K562 (cell line): ENCODE results near the gene CACNA1S. TPM values are rescaled to one million over a fixed set of nuclear protein-coding genes. Genes with fewer than 3 reads are reported as not detected.

Source experiments
- ATAC-seq: fragments of 200-7000 bp; cut with Tn5 transposase; 3 replicates; pipeline ENCODE4 v1.9.1; 2020; ENCODE audit warnings: moderate library complexity
- BruUV-seq: library from RNA; stranded (reverse); fragments of 400-500 nt; replicated peaks from 2 replicates; lab custom pipeline; 2021; lab: Mats Ljungman, UMichigan
- CTCF ChIA-PET: fragments of 300-600 bp; formaldehyde crosslinking; extraction: SDS; loops from one replicate; lab custom pipeline; 2021; ENCODE audit warnings: low intra/inter-chr PET ratio; lab: Yijun Ruan, JAX
- POLR2A ChIA-PET: fragments of 300-600, 350-650 bp; sonication (Branson Sonifier 250); formaldehyde crosslinking; extraction: SDS; loops from one replicate; lab custom pipeline; 2021; ENCODE audit warnings: antibody characterized with exemption, inconsistent platforms; lab: Yijun Ruan, JAX
- DNase-seq, 4 experiments: peaks; one replicate each; pipeline versions ENCODE4 v3.0.0 to v3.0.0-alpha.2; 2011 to 2018; ENCODE audit warnings: low spot score in 3 of 4, mixed read lengths in 3 of 4; ENCODE audit errors: extremely low read depth in 1 of 4
- FAIRE-seq: peaks from 2 replicates; lab custom pipeline; 2011; peaks lifted over from hg19 to GRCh38; lab: Jason Lieb, UNC
- H2AFZ ChIP-seq: 2 replicates; pipeline ENCODE4 v1.6.0; 2011; ENCODE audit warnings: low read depth, low read length, control low read depth, inconsistent platforms
- H3K27ac ChIP-seq: fragments of 200-600 bp; 3 replicates; pipeline ENCODE4 v1.8.0; 2011; ENCODE audit warnings: low read depth, mild to moderate bottlenecking, control low read depth, inconsistent platforms, low read length, moderate library complexity, mixed read lengths; ENCODE audit errors: extremely low read depth
- H3K27me3 ChIP-seq, 2 experiments: fragments of 300-600 bp in 1 of 2; 2 replicates in 1 of 2; 3 replicates in 1 of 2; pipeline versions ENCODE4 v1.6.0 to v1.8.0; 2011; ENCODE audit warnings: inconsistent platforms in 2 of 2, low read length in 2 of 2, mild to moderate bottlenecking in 1 of 2, mixed read lengths in 1 of 2, moderate library complexity in 1 of 2; ENCODE audit not compliant: control insufficient read depth in 2 of 2, insufficient read depth in 2 of 2
- H3K36me3 ChIP-seq: fragments of 300-600 bp; 3 replicates; pipeline ENCODE4 v1.8.0; 2011; ENCODE audit warnings: mild to moderate bottlenecking, low read length, inconsistent platforms; ENCODE audit not compliant: control insufficient read depth, insufficient read depth
- H3K4me1 ChIP-seq, 2 experiments: fragments of 200-600 bp in 1 of 2; replicated peaks in 1 of 2; 2 replicates in 1 of 2; 3 replicates in 1 of 2; pipeline versions ENCODE4 v1.5.1 to v1.8.0; 2011; ENCODE audit warnings: inconsistent platforms in 2 of 2, low read length in 2 of 2, mild to moderate bottlenecking in 1 of 2, mixed read lengths in 1 of 2, moderate library complexity in 1 of 2; ENCODE audit not compliant: control insufficient read depth in 2 of 2, insufficient read depth in 2 of 2
- H3K4me2 ChIP-seq: 2 replicates; pipeline ENCODE4 v1.6.1; 2011; ENCODE audit warnings: low read length, control low read depth, inconsistent platforms, mixed read lengths; ENCODE audit not compliant: insufficient read depth
- H3K4me3 ChIP-seq: fragments of 200-600 bp; sonication (generic), shearing (Covaris generic); 2 replicates; pipeline ENCODE4 v1.5.1; 2016; ENCODE audit warnings: control low read depth, inconsistent platforms
- H3K79me2 ChIP-seq: fragments of 200-600 bp; 3 replicates; pipeline ENCODE4 v1.8.0; 2011; ENCODE audit warnings: low read length, inconsistent platforms; ENCODE audit not compliant: control insufficient read depth, insufficient read depth
- H3K9ac ChIP-seq, 2 experiments: 2 replicates each; pipeline versions ENCODE4 v1.6.0 to v1.6.1; 2011; ENCODE audit warnings: low read depth in 2 of 2, low read length in 2 of 2, control low read depth in 1 of 2, inconsistent platforms in 1 of 2, mild to moderate bottlenecking in 1 of 2, mixed read lengths in 1 of 2; ENCODE audit not compliant: insufficient read depth in 1 of 2
- H3K9me1 ChIP-seq: one replicate; pipeline ENCODE4 v1.6.0; 2011; ENCODE audit warnings: inconsistent platforms, mild to moderate bottlenecking, low read length, moderate library complexity; ENCODE audit not compliant: control insufficient read depth, insufficient read depth
- H3K9me3 ChIP-seq: replicated peaks from 2 replicates; pipeline ENCODE4 v1.5.1; 2011; ENCODE audit warnings: low read depth, low read length, inconsistent platforms; ENCODE audit not compliant: control insufficient read depth, insufficient read depth
- H4K20me1 ChIP-seq: replicated peaks from 2 replicates; pipeline ENCODE4 v1.6.1; 2011; ENCODE audit warnings: low read length, inconsistent platforms, mixed read lengths; ENCODE audit not compliant: control insufficient read depth, insufficient read depth
- JUNB ChIP-seq: fragments of 450-650 bp; formaldehyde crosslinking; conservative IDR thresholded peaks from 2 replicates; pipeline ENCODE4 v1.4.0; 2020; ENCODE audit warnings: mild to moderate bottlenecking
- NFIC ChIP-seq: fragments of 450-650 bp; IDR thresholded peaks from 2 replicates; pipeline ENCODE4 v1.6.1; 2017; ENCODE audit warnings: mild to moderate bottlenecking, inconsistent platforms
- POLR2G ChIP-seq: fragments of 200-400 bp; formaldehyde crosslinking; IDR thresholded peaks from 2 replicates; pipeline ENCODE4 v1.6.1; 2017; ENCODE audit warnings: low read depth, mild to moderate bottlenecking, antibody characterized with exemption, low read length, moderate library complexity
- YY1 ChIP-seq, 3 experiments: IDR thresholded peaks; 2 replicates each; pipeline ENCODE4 v1.6.1; 2011; ENCODE audit warnings: low read length in 2 of 3, mild to moderate bottlenecking in 2 of 3, moderate library complexity in 2 of 3, borderline replicate concordance in 1 of 3, control low read depth in 1 of 3, low read depth in 1 of 3; ENCODE audit not compliant: insufficient read depth in 3 of 3, insufficient replicate concordance in 2 of 3, control insufficient read depth in 1 of 3, insufficient read length in 1 of 3; ENCODE audit errors: extremely low read depth in 1 of 3
- WGBS: fragments of 100-300 bp; shearing (Covaris generic); methylation state at CpG from one replicate; pipeline ENCODE4 v1.1.6; 2016; ENCODE audit warnings: low coverage, mixed read lengths; ENCODE audit not compliant: insufficient coverage; ENCODE audit errors: missing lambda C conversion rate; 5-methylcytosine and 5-hydroxymethylcytosine counted together
- in situ Hi-C: fragments of 300-500 bp; cut with MboI; formaldehyde crosslinking; loops from 4 replicates; pipeline ENCODE4 v1.15.0; 2018; ENCODE audit warnings: inconsistent platforms, mixed read lengths
- intact Hi-C: fragments of 100-400 bp; cut with micrococcal nuclease; formaldehyde crosslinking; loops from 2 replicates; pipeline ENCODE4 v1.14.2; 2022
- polyA plus RNA-seq, 8 experiments: library from polyadenylated mRNA; depleted of rRNA in 4 of 8; stranded (reverse) in 5 of 8; unstranded in 3 of 8; fragments of >200 nt; fragmentation: Nextera tagmentation in 2 of 8; fragmentation: Illumina TruSeq in 1 of 8; extraction: Ambion mirVana in 2 of 8; extraction: Trizol in 1 of 8; gene quantifications; 2 replicates each; pipeline versions ENCODE4 v1.2.1 to v1.2.3, GENCODE V29; 2011 to 2014; ENCODE audit warnings: inconsistent platforms in 1 of 8, missing spikeins in 1 of 8
- total RNA-seq, 7 experiments: library from RNA; depleted of rRNA in 6 of 7; stranded (reverse); fragments of >200 nt in 6 of 7; fragmentation: Illumina TruSeq in 2 of 7; extraction: Trizol in 2 of 7; gene quantifications; 2 replicates each; pipeline versions ENCODE4 v1.2.1 to v1.2.3, GENCODE V29; 2011 to 2021; ENCODE audit warnings: low replicate concordance in 1 of 7
- TF ChIP-seq, protein P1 (sequence below), 2 experiments: fragments of 200-800 bp in 1 of 2; sonication (Bioruptor generic) in 1 of 2; sonication (generic) in 1 of 2; formaldehyde crosslinking in 1 of 2; IDR thresholded peaks in 1 of 2; conservative IDR thresholded peaks in 1 of 2; 2 replicates each; pipeline versions ENCODE4 v1.5.0 to v1.6.1; 2016 to 2020; ENCODE audit warnings: missing compliant biosample characterization in 1 of 2, missing genetic modification characterization in 1 of 2, missing genetic modification reagents in 1 of 2

Gene CACNA1S
- total and polyA plus RNA-seq, 9 of the 15 experiments (the other 6 are each of a cell fraction or from before 2014, with no cell fraction given): not detected

DNA sequence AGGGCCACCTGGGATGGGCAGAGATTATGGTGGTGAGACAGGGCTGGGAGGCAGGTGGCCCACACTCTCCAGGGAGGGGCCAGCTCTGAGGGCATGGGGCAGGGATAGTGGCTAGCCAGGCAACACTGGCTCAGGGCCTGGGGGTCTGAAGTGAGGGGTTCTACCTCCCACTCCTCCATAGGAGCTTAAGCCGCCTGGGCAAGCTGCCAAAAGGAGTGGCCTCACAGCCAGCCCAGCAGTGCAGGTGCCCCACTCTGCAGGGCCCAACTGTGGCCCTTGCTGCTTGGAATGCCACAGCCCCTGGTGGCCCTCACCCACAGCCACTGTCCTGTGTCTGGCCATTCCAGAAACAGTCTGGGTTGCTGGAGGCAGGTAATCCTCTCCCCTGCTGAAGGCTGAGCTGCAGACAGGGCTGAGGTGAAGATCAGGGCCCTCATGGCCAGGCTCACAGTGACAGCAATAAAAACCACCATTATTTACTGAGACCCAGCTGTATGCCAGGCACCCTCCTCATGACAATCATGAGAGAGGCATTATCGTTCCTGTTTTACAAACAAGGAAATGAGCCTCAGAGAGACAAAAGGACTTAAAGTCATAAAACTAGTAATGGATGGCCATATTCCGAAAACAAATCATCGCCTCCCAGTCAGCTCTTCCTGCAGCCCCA, 119.7 kb downstream of the CACNA1S start:
- WGBS: 41% methylated on average over 4 of the region's 4 CpGs
- H3K9me3 ChIP-seq: no peaks in the 10 kb centered on the region
- H3K9ac ChIP-seq: 0 out of 4 replicates have a peak overlapping the region, but pooled peaks of 1 of the 2 experiments have one; percentile 43
- DNase-seq: no peak
- in situ Hi-C loops (no loop called here), intact Hi-C loops (no loop called here)
- peaks cover 0 to 10% of the 10 kb centered on the region in 2 experiments; a peak in 1 of 5 replicates for H3K4me1 ChIP-seq
- peaks cover 2% of the 10 kb centered on the region; the same call in 1 of the 3 replicates for H3K36me3 ChIP-seq
- no peak overlapping the region for H2AFZ ChIP-seq
- H3K27ac ChIP-seq: no peak overlapping the region
- ATAC-seq: no peak; the same call in 2 of the 3 replicates
- H3K4me2 ChIP-seq: no peak overlapping the region
- FAIRE-seq: no peak
- ChIA-PET CTCF (no interaction called here), POLR2A (interaction anchor here (0.6 to 0.7 kb wide), 2 partner anchors 17 to 471 kb away, joined by 3 to 4 read pairs; no protein-coding TSS in a partner anchor)
- H3K4me3 ChIP-seq: no peak overlapping the region
- no peaks in the 10 kb centered on the region for H3K79me2 ChIP-seq
- H4K20me1 ChIP-seq: 0 out of 2 replicates have a peak, but pooled peaks cover 7% of the 10 kb centered on the region
- no peaks in the 10 kb centered on the region for H3K27me3 ChIP-seq
- no TSS peak for BruUV-seq
- H3K9me1 ChIP-seq: no peaks in the 10 kb centered on the region
- no peak for TF ChIP-seq YY1 (IDR thresholded peaks at IDR 0.05; ENCODE audit: borderline replicate concordance in 1 of 3, control insufficient read depth in 1 of 3, extremely low read depth in 1 of 3, insufficient read depth in 3 of 3, insufficient read length in 1 of 3, insufficient replicate concordance in 2 of 3, low read depth in 1 of 3, low read length in 2 of 3)
- peak; percentile 21; the same call in 1 of the 2 replicates for TF ChIP-seq POLR2G
- peak; percentile 65 for TF ChIP-seq NFIC
- no peak for TF ChIP-seq JUNB (CRISPR knock-in tag)
- TF ChIP-seq, protein P1, sequence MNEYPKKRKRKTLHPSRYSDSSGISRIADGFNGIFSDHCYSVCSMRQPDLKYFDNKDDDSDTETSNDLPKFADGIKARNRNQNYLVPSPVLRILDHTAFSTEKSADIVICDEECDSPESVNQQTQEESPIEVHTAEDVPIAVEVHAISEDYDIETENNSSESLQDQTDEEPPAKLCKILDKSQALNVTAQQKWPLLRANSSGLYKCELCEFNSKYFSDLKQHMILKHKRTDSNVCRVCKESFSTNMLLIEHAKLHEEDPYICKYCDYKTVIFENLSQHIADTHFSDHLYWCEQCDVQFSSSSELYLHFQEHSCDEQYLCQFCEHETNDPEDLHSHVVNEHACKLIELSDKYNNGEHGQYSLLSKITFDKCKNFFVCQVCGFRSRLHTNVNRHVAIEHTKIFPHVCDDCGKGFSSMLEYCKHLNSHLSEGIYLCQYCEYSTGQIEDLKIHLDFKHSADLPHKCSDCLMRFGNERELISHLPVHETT (CRISPR knock-in tag; conservative IDR thresholded peaks at IDR 0.05 in 1 of 2, IDR thresholded peaks at IDR 0.05 in 1 of 2): no peak
- TF ChIP-seq, all 486 proteins: peak for 2
